ENCODE data around the gene C1orf232. TPM values are rescaled to one million over a fixed set of nuclear protein-coding genes. Genes with fewer than 3 reads are reported as not detected.

C1orf232 gene
- total RNA-seq, 4 donors from 2014 or later = not detected

DNA sequence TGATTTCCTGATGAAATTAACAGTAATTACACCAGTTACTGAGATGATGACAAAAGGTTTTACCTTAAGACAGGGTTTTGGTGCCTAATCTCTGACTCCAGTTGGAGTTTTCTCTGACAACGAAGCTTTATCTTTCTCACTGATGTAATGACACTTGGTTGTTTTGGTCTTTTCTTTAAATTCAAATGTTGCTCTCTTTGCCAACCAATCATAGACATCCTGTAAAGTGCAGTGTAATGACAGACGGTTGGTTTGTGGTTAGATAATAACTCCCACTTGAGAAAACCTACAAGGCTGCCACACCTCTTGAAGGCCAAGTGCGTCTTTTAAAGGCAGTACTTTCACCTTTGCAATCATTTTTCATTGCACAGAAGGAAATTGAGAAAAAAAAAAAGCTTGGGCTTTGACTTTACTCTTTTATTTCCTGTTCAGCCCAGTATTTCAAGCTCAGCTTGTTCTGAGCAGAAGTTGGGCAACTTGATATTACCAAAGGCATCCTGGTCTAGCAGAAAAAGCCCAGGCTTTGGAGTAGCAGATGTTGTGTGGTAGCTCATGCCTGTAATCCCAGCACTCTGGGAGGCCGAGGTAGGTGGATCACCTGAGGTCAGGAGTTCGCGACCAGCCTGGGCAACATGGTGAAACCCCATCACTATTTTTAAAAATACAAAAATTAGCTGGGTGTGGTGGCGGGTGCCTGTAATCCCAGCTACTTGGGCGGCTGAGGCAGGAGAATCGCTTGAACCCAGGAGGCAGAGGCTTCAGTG, 42.3 kb downstream of the C1orf232 start:
- TF ChIP-seq POLR2A (IDR thresholded peaks at IDR 0.05) = no peak
- TF ChIP-seq, protein P1, sequence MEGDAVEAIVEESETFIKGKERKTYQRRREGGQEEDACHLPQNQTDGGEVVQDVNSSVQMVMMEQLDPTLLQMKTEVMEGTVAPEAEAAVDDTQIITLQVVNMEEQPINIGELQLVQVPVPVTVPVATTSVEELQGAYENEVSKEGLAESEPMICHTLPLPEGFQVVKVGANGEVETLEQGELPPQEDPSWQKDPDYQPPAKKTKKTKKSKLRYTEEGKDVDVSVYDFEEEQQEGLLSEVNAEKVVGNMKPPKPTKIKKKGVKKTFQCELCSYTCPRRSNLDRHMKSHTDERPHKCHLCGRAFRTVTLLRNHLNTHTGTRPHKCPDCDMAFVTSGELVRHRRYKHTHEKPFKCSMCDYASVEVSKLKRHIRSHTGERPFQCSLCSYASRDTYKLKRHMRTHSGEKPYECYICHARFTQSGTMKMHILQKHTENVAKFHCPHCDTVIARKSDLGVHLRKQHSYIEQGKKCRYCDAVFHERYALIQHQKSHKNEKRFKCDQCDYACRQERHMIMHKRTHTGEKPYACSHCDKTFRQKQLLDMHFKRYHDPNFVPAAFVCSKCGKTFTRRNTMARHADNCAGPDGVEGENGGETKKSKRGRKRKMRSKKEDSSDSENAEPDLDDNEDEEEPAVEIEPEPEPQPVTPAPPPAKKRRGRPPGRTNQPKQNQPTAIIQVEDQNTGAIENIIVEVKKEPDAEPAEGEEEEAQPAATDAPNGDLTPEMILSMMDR (IDR thresholded peaks at IDR 0.05) = no peak
- H3K36me3 ChIP-seq = no peaks in the 10 kb centered on the region
- H3K4me1 ChIP-seq = no peaks in the 10 kb centered on the region
- DNase-seq = no peak
- H3K4me3 ChIP-seq = no peak overlapping the region
- intact Hi-C loops (cut with DNase I; ENCODE audit: low total_unique reads) = no loop called here
- no peak overlapping the region for H3K27ac ChIP-seq
- no peaks in the 10 kb centered on the region for H3K9me3 ChIP-seq
- H3K27me3 ChIP-seq = no peaks in the 10 kb centered on the region

DNA sequence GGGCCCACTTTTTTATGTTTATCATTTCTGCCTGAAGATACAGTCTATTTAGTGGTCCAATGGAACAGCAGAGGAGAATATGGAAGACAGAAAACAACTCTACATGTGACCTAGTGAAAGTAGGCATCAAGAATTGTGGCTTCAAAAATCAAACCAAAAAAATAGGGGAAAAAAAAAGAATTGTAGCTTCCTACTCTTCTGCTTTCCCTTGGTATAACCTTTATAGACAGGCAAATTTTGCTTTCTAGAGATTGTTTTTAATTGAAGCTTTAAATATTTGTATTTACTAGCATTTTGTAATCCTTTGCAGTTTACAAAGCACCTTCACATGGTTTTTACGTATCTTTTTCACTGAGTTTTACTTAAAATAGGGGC, 42.8 kb downstream of the C1orf232 start:
- TF ChIP-seq, protein P1 (IDR thresholded peaks at IDR 0.05) = no peak
- TF ChIP-seq POLR2A (IDR thresholded peaks at IDR 0.05) = no peak
- H3K36me3 ChIP-seq = no peaks in the 10 kb centered on the region
- intact Hi-C loops (cut with DNase I; ENCODE audit: low total_unique reads) = no loop called here
- no peaks in the 10 kb centered on the region for H3K27me3 ChIP-seq
- H3K4me3 ChIP-seq = no peak overlapping the region
- H3K4me1 ChIP-seq = no peaks in the 10 kb centered on the region
- H3K27ac ChIP-seq = no peak overlapping the region
- DNase-seq = no peak
- no peaks in the 10 kb centered on the region for H3K9me3 ChIP-seq

DNA sequence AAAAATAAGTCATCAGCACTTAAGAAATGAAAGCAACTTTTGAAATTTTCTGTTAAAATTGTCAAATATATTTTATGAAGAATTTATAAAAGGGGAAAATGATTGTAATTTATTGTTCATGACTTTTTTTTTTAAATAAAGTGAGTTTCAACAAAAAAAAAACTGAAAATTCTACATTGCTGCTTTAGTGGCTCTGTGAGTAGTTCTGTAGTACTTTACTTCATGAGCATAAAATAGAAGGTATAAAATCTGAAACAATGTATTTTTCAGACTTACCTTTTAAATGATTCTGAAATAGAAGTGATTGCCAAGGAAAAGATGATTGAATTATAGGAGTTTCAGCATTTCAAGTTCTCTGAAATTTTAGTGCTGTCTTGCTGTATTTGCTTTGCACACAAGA, 43.4 kb downstream of the C1orf232 start:
- H3K9me3 ChIP-seq = no peaks in the 10 kb centered on the region
- H3K36me3 ChIP-seq = no peaks in the 10 kb centered on the region
- intact Hi-C loops (cut with DNase I; ENCODE audit: low total_unique reads) = no loop called here
- H3K4me1 ChIP-seq = no peaks in the 10 kb centered on the region
- TF ChIP-seq POLR2A (IDR thresholded peaks at IDR 0.05) = no peak
- TF ChIP-seq, protein P1 (IDR thresholded peaks at IDR 0.05) = no peak
- DNase-seq = no peak
- H3K27ac ChIP-seq = no peak overlapping the region
- no peak overlapping the region for H3K4me3 ChIP-seq
- H3K27me3 ChIP-seq = no peaks in the 10 kb centered on the region

DNA sequence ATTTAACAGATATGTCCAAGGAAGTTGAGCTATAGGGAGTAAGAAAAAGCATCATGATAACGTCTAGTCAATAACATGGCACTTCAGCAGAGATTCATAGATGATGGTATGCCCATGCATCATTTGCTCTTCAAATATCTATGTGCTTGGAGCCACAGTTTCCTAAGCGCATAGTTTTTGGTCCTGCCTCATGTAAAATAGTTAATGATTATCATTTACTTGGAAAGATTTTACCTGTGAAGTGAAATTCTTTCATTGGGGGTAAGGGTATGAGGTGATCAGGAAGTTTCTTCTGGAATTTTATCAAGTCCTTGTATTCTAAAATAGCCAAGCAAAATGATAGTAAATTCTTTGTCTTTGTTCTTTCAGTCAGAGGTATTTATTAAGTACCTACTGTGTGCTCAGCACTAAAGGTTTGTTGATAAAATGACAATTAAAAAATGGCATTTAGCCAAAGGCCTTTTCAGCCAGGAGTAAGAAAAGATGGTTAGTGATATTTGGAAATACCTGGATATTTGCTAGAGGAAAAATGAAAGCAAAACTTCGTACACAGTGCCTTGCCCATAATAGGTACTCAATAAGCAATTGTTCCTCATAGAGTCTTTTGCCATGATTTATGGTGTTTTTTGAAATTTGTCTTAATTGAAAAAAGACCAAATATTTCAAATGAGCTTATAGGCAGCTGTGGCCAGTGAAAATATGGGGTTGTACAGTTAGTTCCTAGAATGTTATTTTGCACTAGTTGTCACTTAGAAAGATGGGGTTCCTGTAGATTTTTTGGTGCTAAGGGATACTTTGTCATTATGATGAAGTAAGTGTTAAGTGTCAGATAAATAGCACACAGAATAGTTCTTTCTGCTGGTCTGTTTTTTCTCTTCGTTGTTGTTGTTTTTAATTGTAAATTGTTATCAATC, 44.1 kb downstream of the C1orf232 start:
- H3K27ac ChIP-seq = no peak overlapping the region

More for the DNA sequence above, 44.1 kb downstream of the C1orf232 start:
- TF ChIP-seq, protein P1 (IDR thresholded peaks at IDR 0.05) = no peak
- TF ChIP-seq POLR2A (IDR thresholded peaks at IDR 0.05) = no peak
- intact Hi-C loops (cut with DNase I; ENCODE audit: low total_unique reads) = no loop called here
- H3K9me3 ChIP-seq = no peaks in the 10 kb centered on the region
- no peak for DNase-seq
- no peaks in the 10 kb centered on the region for H3K36me3 ChIP-seq
- no peaks in the 10 kb centered on the region for H3K27me3 ChIP-seq
- H3K4me3 ChIP-seq = no peak overlapping the region
- H3K4me1 ChIP-seq = no peaks in the 10 kb centered on the region

Data from uterus (tissue), 4 donors.